Ishikawa (cell line): ENCODE data around the gene UBE2R2.

ENCODE experiments used
- EP300 ChIP-seq: IDR thresholded peaks from 2 replicates; pipeline ENCODE4 v1.6.1; 2012; ENCODE audit warnings: borderline replicate concordance
- NFIC ChIP-seq: IDR thresholded peaks from 2 replicates; pipeline ENCODE4 v1.6.1; 2012
- RAD21 ChIP-seq: IDR thresholded peaks from 2 replicates; pipeline ENCODE4 v1.6.1; 2012; ENCODE audit warnings: low read depth
- TAF1 ChIP-seq: IDR thresholded peaks from 2 replicates; pipeline ENCODE4 v1.6.1; 2012; ENCODE audit warnings: low read depth, mild to moderate bottlenecking

- no peak for TF ChIP-seq EP300
- TF ChIP-seq RAD21 = no peak
- TF ChIP-seq NFIC = no peak
- no peak for TF ChIP-seq TAF1
Measured at GRCh38 chr9:33858423-33858822, 41.5 kb downstream of the UBE2R2 start.
